GM12878 (cell line): ENCODE results near the gene SLC7A10. TPM values are rescaled to one million over a fixed set of nuclear protein-coding genes. Genes with fewer than 3 reads are reported as not detected.

Source experiments
- ATAC-seq: fragments of 200-7000 bp; cut with Tn5 transposase; 3 replicates; pipeline ENCODE4 v1.9.1; 2020; ENCODE audit warnings: mild to moderate bottlenecking, moderate library complexity
- BruUV-seq: library from RNA; stranded (reverse); fragments of 400-500 nt; replicated peaks from 2 replicates; lab custom pipeline; 2021; lab: Mats Ljungman, UMichigan
- CTCF ChIA-PET: fragments of 300-600 bp; sonication (Branson Sonifier 250); formaldehyde crosslinking; extraction: SDS; loops from one replicate; lab custom pipeline; 2021; ENCODE audit warnings: inconsistent platforms; lab: Yijun Ruan, JAX
- POLR2A ChIA-PET: fragments of 350-600 bp; formaldehyde crosslinking; extraction: SDS; loops from one replicate; lab custom pipeline; 2021; ENCODE audit warnings: inconsistent platforms; lab: Charles Lee
- RAD21 ChIA-PET: fragments of 300-600 bp; sonication (Branson Sonifier 250); formaldehyde crosslinking; loops from one replicate; lab custom pipeline; 2023; ENCODE audit warnings: antibody characterized with exemption; ENCODE audit not compliant: unreplicated experiment; lab: Charles Lee
- SMC1A ChIA-PET: fragments of 300-600 bp; sonication (Branson Sonifier 250); formaldehyde crosslinking; loops from one replicate; lab custom pipeline; 2023; ENCODE audit not compliant: unreplicated experiment, uncharacterized antibody; lab: Charles Lee
- DNase-seq: peaks from one replicate; pipeline ENCODE4 v3.0.0-alpha.2; 2011; ENCODE audit warnings: low read depth, low spot score
- FAIRE-seq: peaks from 3 replicates; lab custom pipeline; 2011; peaks lifted over from hg19 to GRCh38; lab: Jason Lieb, UNC
- H2AFZ ChIP-seq: 2 replicates; pipeline ENCODE4 v1.6.0; 2011; ENCODE audit warnings: low read depth, low read length, control low read depth; ENCODE audit not compliant: control insufficient read depth
- H3K27ac ChIP-seq: 2 replicates; pipeline ENCODE4 v1.5.1; 2011; ENCODE audit warnings: control low read depth; ENCODE audit not compliant: control insufficient read depth, insufficient read depth
- H3K27me3 ChIP-seq, 2 experiments: replicated peaks in 1 of 2; 2 replicates each; pipeline versions ENCODE4 v1.6.0 to v1.6.1; 2011; ENCODE audit warnings: low read length in 1 of 2; ENCODE audit not compliant: control insufficient read depth in 2 of 2, insufficient read depth in 2 of 2
- H3K36me3 ChIP-seq, 2 experiments: 2 replicates each; pipeline ENCODE4 v1.5.1; 2011; ENCODE audit warnings: low read length in 1 of 2; ENCODE audit not compliant: control insufficient read depth in 2 of 2, insufficient read depth in 2 of 2
- H3K4me1 ChIP-seq: 2 replicates; pipeline ENCODE4 v1.6.1; 2011; ENCODE audit warnings: mild to moderate bottlenecking, low read length, moderate library complexity, mixed read lengths; ENCODE audit not compliant: control insufficient read depth, insufficient read depth
- H3K4me2 ChIP-seq: 2 replicates; pipeline ENCODE4 v1.6.0; 2011; ENCODE audit warnings: control low read depth; ENCODE audit not compliant: control insufficient read depth, insufficient read depth
- H3K4me3 ChIP-seq: fragments of 200-600 bp; sonication (generic); 2 replicates; pipeline ENCODE4 v1.5.1; 2016
- H3K79me2 ChIP-seq: 2 replicates; pipeline ENCODE4 v1.6.0; 2011; ENCODE audit warnings: low read length; ENCODE audit not compliant: control insufficient read depth, insufficient read depth
- H3K9ac ChIP-seq: 2 replicates; pipeline ENCODE4 v1.8.0; 2011; ENCODE audit warnings: low read length, control low read depth, mixed read lengths; ENCODE audit not compliant: control insufficient read depth, insufficient read depth
- H3K9me3 ChIP-seq: replicated peaks from 3 replicates; pipeline ENCODE4 v1.5.1; 2011; ENCODE audit warnings: mild to moderate bottlenecking, low read length; ENCODE audit not compliant: control insufficient read depth, insufficient read depth
- H4K20me1 ChIP-seq: 2 replicates; pipeline ENCODE4 v1.6.0; 2011; ENCODE audit not compliant: control insufficient read depth, insufficient read depth
- BHLHE40 ChIP-seq, 2 experiments: fragments of 450-650 bp in 1 of 2; IDR thresholded peaks; 2 replicates each; pipeline ENCODE4 v1.6.1; 2011 to 2017; ENCODE audit warnings: low read depth in 2 of 2, borderline replicate concordance in 1 of 2, improper control_type of control experiment in 1 of 2, low read length in 1 of 2, mild to moderate bottlenecking in 1 of 2
- CBFB ChIP-seq: IDR thresholded peaks from 2 replicates; pipeline ENCODE4 v1.6.1; 2016; ENCODE audit warnings: antibody characterized with exemption, low read depth
- MYB ChIP-seq: fragments of 150-350 bp; IDR thresholded peaks from 2 replicates; pipeline ENCODE4 v1.6.1; 2014; ENCODE audit warnings: mild to moderate bottlenecking, low read depth, low read length, borderline replicate concordance
- RAD21 ChIP-seq: IDR thresholded peaks from 2 replicates; pipeline ENCODE4 v1.6.1; 2011; ENCODE audit warnings: mild to moderate bottlenecking, low read depth, low read length, moderate library complexity; ENCODE audit not compliant: insufficient read depth
- RELA ChIP-seq: fragments of 450-650 bp; IDR thresholded peaks from 2 replicates; pipeline ENCODE4 v1.8.0; 2014; ENCODE audit warnings: borderline replicate concordance; ENCODE audit not compliant: partially characterized antibody
- STAT3 ChIP-seq: IDR thresholded peaks from 2 replicates; pipeline ENCODE4 v1.6.1; 2011; ENCODE audit warnings: low read depth, low read length, improper control_type of control experiment
- WGBS: methylation state at CpG from one replicate; pipeline ENCODE4 v1.1.6; 2016; ENCODE audit warnings: low lambda C conversion rate; ENCODE audit not compliant: insufficient replicate concordance, insufficient coverage; ENCODE audit errors: missing lambda C conversion rate; 5-methylcytosine and 5-hydroxymethylcytosine counted together
- in situ Hi-C: fragments of 300-500 bp; cut with MboI; formaldehyde crosslinking; loops from 9 replicates; pipeline ENCODE4 v1.14.3; 2018; ENCODE audit warnings: mixed read lengths
- intact Hi-C: fragments of 100-400 bp; cut with micrococcal nuclease; formaldehyde crosslinking; loops from one replicate; pipeline ENCODE4 v1.14.2; 2022; ENCODE audit not compliant: unreplicated experiment
- polyA plus RNA-seq, 11 experiments: library from polyadenylated mRNA; depleted of rRNA in 4 of 11; unstranded in 6 of 11; stranded (reverse) in 5 of 11; fragments of >200 nt; fragmentation: Nextera tagmentation in 4 of 11; fragmentation: Illumina TruSeq in 1 of 11; extraction: Ambion mirVana in 4 of 11; extraction: Trizol in 1 of 11; gene quantifications; 1 replicate in 1 of 11; 2 replicates in 10 of 11; pipeline versions ENCODE4 v1.2.1 to v1.2.3, GENCODE V29; 2011 to 2016; ENCODE audit warnings: inconsistent platforms in 2 of 11, missing spikeins in 2 of 11, low read depth in 1 of 11
- total RNA-seq, 4 experiments: library from RNA; depleted of rRNA in 3 of 4; stranded (reverse); fragments of >200 nt in 3 of 4; fragmentation: Illumina TruSeq in 1 of 4; extraction: Trizol in 1 of 4; gene quantifications; 2 replicates each; pipeline versions ENCODE4 v1.2.1 to v1.2.3, GENCODE V29; 2013 to 2021
- TF ChIP-seq, protein P1 (sequence below): fragments of 150-350 bp; IDR thresholded peaks from 2 replicates; pipeline ENCODE4 v1.6.1; 2014; ENCODE audit warnings: mild to moderate bottlenecking, low read depth, low read length
- TF ChIP-seq, protein P2 (sequence below): IDR thresholded peaks from 2 replicates; pipeline ENCODE4 v1.6.1; 2011; ENCODE audit warnings: low read depth, low read length, improper control_type of control experiment, borderline replicate concordance

SLC7A10 gene
- total and polyA plus RNA-seq, 10 of the 15 experiments (the other 5 are each of a cell fraction or from before 2014, with no cell fraction given) = not detected

DNA sequence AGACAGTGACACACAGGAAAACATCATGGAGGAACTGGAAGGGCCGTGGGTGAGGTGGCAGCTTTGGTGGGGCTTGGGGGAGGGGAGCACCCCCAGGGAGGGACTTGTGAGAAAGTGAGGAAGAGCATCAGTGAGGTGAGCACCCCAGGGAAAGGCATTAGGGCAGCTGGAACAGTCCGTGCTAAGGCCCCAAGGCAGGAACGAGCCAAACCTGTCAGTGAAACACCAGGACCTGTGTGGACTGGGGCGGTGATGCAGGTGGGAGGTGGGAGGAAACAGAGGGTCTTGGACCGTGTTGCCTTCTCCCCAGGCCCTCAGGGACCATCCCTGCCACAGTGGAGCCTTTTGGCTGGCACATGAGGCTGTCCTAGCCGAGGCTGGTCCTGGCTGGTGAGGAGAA is 17.3 kb upstream of the SLC7A10 start:
- 16% methylated on average over 6 of the region's 6 CpGs for WGBS
- Histone ChIP-seq H3K79me2 (no peaks in the 10 kb centered on the region), H3K4me3 (no peak overlapping the region), H3K36me3 (no peaks in the 10 kb centered on the region), H3K27ac (no peak overlapping the region), H4K20me1 (no peaks in the 10 kb centered on the region), H3K9ac (no peak overlapping the region), H2AFZ (no peak overlapping the region), H3K27me3 (peaks cover 0 to 3% of the 10 kb centered on the region in 2 experiments; a peak in 1 of 4 replicates), H3K4me2 (no peak overlapping the region), H3K9me3 (no peaks in the 10 kb centered on the region; the same call in 1 of the 3 replicates), H3K4me1 (no peaks in the 10 kb centered on the region)
- DNase-seq (no peak), ATAC-seq (no peak), FAIRE-seq (no peak)
- in situ Hi-C loops = loop anchor here (25.0 kb wide), 1 partner anchor 519 kb away; no protein-coding TSS in a partner anchor
- ChIA-PET SMC1A (interaction anchor here (1.2 kb wide), 1 partner anchor 161 kb away, joined by 3 read pairs; no protein-coding TSS in a partner anchor), RAD21 (interaction anchor here (1.1 to 1.4 kb wide), 2 partner anchors 8 to 15 kb away, joined by 3 to 4 read pairs; no protein-coding TSS in a partner anchor), POLR2A (no interaction called here), CTCF (interaction anchor here (0.6 to 1.7 kb wide), 4 partner anchors 163 to 173 kb away, joined by 3 to 17 read pairs (median 6); no protein-coding TSS in a partner anchor)
- TF ChIP-seq MYB = no peak
- TF ChIP-seq STAT3 = no peak
- TF ChIP-seq, protein P1, sequence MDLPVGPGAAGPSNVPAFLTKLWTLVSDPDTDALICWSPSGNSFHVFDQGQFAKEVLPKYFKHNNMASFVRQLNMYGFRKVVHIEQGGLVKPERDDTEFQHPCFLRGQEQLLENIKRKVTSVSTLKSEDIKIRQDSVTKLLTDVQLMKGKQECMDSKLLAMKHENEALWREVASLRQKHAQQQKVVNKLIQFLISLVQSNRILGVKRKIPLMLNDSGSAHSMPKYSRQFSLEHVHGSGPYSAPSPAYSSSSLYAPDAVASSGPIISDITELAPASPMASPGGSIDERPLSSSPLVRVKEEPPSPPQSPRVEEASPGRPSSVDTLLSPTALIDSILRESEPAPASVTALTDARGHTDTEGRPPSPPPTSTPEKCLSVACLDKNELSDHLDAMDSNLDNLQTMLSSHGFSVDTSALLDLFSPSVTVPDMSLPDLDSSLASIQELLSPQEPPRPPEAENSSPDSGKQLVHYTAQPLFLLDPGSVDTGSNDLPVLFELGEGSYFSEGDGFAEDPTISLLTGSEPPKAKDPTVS = no peak
- no peak for TF ChIP-seq CBFB
- no peak for TF ChIP-seq RAD21
- TF ChIP-seq BHLHE40 (IDR thresholded peaks at IDR 0.05; ENCODE audit: borderline replicate concordance in 1 of 2, low read depth in 2 of 2, low read length in 1 of 2) = no peak
- no peak for TF ChIP-seq RELA
- TF ChIP-seq, protein P2, sequence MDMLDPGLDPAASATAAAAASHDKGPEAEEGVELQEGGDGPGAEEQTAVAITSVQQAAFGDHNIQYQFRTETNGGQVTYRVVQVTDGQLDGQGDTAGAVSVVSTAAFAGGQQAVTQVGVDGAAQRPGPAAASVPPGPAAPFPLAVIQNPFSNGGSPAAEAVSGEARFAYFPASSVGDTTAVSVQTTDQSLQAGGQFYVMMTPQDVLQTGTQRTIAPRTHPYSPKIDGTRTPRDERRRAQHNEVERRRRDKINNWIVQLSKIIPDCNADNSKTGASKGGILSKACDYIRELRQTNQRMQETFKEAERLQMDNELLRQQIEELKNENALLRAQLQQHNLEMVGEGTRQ = no peak
- BruUV-seq = no TSS peak
- intact Hi-C loops = no loop called here
